Tibial artery (tissue), 4 donors: ENCODE measurements around the gene ARSI.

Source experiments
- DNase-seq, 2 donors: peaks; one replicate each; pipeline ENCODE4 v3.0.0-alpha.2; 2019
- H3K27ac ChIP-seq, 2 donors: fragments of 200-600 bp; sonication (generic) in 1 of 2; 1 replicate in 1 of 2; 2 replicates in 1 of 2; pipeline ENCODE4 v1.5.1; 2018 to 2019; ENCODE audit warnings: mild to moderate bottlenecking in 1 of 2
- H3K27me3 ChIP-seq, 2 donors: fragments of 200-600 bp; sonication (generic) in 1 of 2; one replicate each; pipeline versions ENCODE4 v1.5.1 to v1.6.0; 2016 to 2019
- H3K36me3 ChIP-seq, 3 donors: fragments of 200-600 bp; sonication (generic) in 2 of 3; one replicate each; pipeline ENCODE4 v1.5.1; 2016 to 2019; ENCODE audit warnings: mild to moderate bottlenecking in 2 of 3
- H3K4me1 ChIP-seq, 4 donors: fragments of 200-600 bp; sonication (generic) in 2 of 4; 1 replicate in 3 of 4; 2 replicates in 1 of 4; pipeline ENCODE4 v1.5.1; 2016 to 2019
- H3K4me3 ChIP-seq, 2 donors: fragments of 200-600 bp; sonication (generic) in 1 of 2; 1 replicate in 1 of 2; 2 replicates in 1 of 2; pipeline ENCODE4 v1.5.1; 2018 to 2019; ENCODE audit warnings: mild to moderate bottlenecking in 2 of 2
- H3K9me3 ChIP-seq, 3 donors: fragments of 200-600 bp; sonication (generic) in 1 of 3; one replicate each; pipeline ENCODE4 v1.5.1; 2016 to 2019
- intact Hi-C: fragments of 100-400 bp; cut with DNase I; formaldehyde crosslinking; loops from one replicate; pipeline ENCODE4 v1.15.0; 2023; ENCODE audit warnings: low total_unique reads
- TF ChIP-seq, protein P1 (sequence below), 2 experiments: fragments of 200-600 bp in 1 of 2; fragments of 450-650 bp in 1 of 2; IDR thresholded peaks; one replicate each; pipeline ENCODE4 v1.5.1; 2017 to 2019; ENCODE audit warnings: antibody characterized with exemption in 2 of 2, mild to moderate bottlenecking in 1 of 2, moderate library complexity in 1 of 2

Gene ARSI

DNA sequence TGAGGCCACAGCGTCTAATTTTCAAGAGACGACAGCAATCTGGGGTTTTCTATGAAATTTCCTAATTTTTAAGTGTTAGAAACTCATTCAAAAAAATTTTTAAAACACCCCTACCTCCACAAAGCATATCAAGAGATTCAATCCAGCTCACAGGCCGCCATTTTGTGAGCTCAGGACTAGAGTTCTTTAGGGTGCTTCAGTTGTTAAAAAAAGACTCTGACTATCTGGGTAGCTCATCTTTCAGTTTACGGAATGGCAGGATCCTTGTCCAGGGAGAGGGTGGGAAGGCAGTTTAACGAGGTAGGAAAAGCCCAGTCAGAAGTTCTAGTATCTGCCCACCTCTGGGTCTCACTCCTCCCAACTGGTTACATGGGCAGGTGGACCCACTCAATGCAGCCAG, 56.3 kb downstream of the ARSI start:
- Histone ChIP-seq H3K9me3 (no peaks in the 10 kb centered on the region), H3K4me3 (no peak overlapping the region), H3K27me3 (no peaks in the 10 kb centered on the region), H3K27ac (no peak overlapping the region), H3K4me1 (peaks cover 0 to 17% (median 13%) of the 10 kb centered on the region in 4 donors), H3K36me3 (no peaks in the 10 kb centered on the region)
- intact Hi-C loops = no loop called here
- TF ChIP-seq, protein P1, sequence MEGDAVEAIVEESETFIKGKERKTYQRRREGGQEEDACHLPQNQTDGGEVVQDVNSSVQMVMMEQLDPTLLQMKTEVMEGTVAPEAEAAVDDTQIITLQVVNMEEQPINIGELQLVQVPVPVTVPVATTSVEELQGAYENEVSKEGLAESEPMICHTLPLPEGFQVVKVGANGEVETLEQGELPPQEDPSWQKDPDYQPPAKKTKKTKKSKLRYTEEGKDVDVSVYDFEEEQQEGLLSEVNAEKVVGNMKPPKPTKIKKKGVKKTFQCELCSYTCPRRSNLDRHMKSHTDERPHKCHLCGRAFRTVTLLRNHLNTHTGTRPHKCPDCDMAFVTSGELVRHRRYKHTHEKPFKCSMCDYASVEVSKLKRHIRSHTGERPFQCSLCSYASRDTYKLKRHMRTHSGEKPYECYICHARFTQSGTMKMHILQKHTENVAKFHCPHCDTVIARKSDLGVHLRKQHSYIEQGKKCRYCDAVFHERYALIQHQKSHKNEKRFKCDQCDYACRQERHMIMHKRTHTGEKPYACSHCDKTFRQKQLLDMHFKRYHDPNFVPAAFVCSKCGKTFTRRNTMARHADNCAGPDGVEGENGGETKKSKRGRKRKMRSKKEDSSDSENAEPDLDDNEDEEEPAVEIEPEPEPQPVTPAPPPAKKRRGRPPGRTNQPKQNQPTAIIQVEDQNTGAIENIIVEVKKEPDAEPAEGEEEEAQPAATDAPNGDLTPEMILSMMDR (IDR thresholded peaks at IDR 0.05) = no peak
- DNase-seq = no peak
